Kidney (tissue), 14 donors: ENCODE results near the gene CNTN6. TPM values are rescaled to one million over a fixed set of nuclear protein-coding genes. Genes with fewer than 3 reads are reported as not detected.

ENCODE experiments used
- DNase-seq, 5 donors: peaks; one replicate each; pipeline ENCODE4 v3.0.0-alpha.2; 2013 to 2020
- FAIRE-seq: peaks from 2 replicates; lab custom pipeline; 2012; peaks lifted over from hg19 to GRCh38; lab: Jason Lieb, UNC
- H3K27ac ChIP-seq, 2 donors: one replicate each; pipeline ENCODE4 v1.7.0; 2013; ENCODE audit warnings: low read depth in 2 of 2, low read length in 2 of 2, inconsistent platforms in 1 of 2
- H3K27me3 ChIP-seq: one replicate; pipeline ENCODE4 v1.7.1; 2013; ENCODE audit warnings: low read length, inconsistent platforms; ENCODE audit not compliant: control insufficient read depth, insufficient read depth
- H3K36me3 ChIP-seq, 3 donors: one replicate each; pipeline versions ENCODE4 v1.7.0 to v1.7.1; 2013; ENCODE audit warnings: low read length in 3 of 3, control low read depth in 1 of 3, inconsistent platforms in 1 of 3; ENCODE audit not compliant: insufficient read depth in 3 of 3, control insufficient read depth in 2 of 3
- H3K4me1 ChIP-seq, 3 donors: one replicate each; pipeline versions ENCODE4 v1.7.0 to v1.7.1; 2013; ENCODE audit warnings: low read length in 3 of 3, inconsistent platforms in 1 of 3, low read depth in 1 of 3; ENCODE audit not compliant: control insufficient read depth in 2 of 3, insufficient read depth in 2 of 3
- H3K4me3 ChIP-seq, 3 donors: one replicate each; pipeline versions ENCODE4 v1.7.0 to v1.8.1; 2013; ENCODE audit warnings: low read length in 3 of 3, control low read depth in 1 of 3, inconsistent platforms in 1 of 3
- H3K9ac ChIP-seq, 3 donors: one replicate each; pipeline versions ENCODE4 v1.7.0 to v1.7.1; 2013; ENCODE audit warnings: low read length in 3 of 3, control low read depth in 1 of 3, inconsistent platforms in 1 of 3
- H3K9me3 ChIP-seq, 3 donors: one replicate each; pipeline versions ENCODE4 v1.7.0 to v1.7.1; 2013; ENCODE audit warnings: low read length in 3 of 3, control low read depth in 1 of 3, inconsistent platforms in 1 of 3; ENCODE audit not compliant: control insufficient read depth in 2 of 3, insufficient read depth in 1 of 3
- CTCF ChIP-seq: IDR thresholded peaks from 3 replicates; pipeline ENCODE4 v1.5.1; 2012; ENCODE audit warnings: mild to moderate bottlenecking, moderate library complexity, borderline replicate concordance; ENCODE audit not compliant: insufficient read depth; ENCODE audit errors: extremely low read depth
- intact Hi-C: fragments of 100-400 bp; cut with DNase I; formaldehyde crosslinking; loops from one replicate; pipeline ENCODE4 v1.11.1; 2022
- polyA plus RNA-seq: library from polyadenylated mRNA; stranded (reverse); fragments of 350-450 nt; fragmentation: Illumina TruSeq; extraction: RNeasy Lipid Tissue Mini Kit (QIAGEN cat#74804); gene quantifications from one replicate; pipeline ENCODE4 v1.2.3, GENCODE V29; 2014; ENCODE audit warnings: low read depth, low replicate concordance; ENCODE audit not compliant: insufficient read depth
- total RNA-seq: library from RNA; stranded (reverse); fragmentation: NEBNext Ultra II Directional; extraction: Animal tissue kit (Norgen Biotek cat#: 25700); gene quantifications from one replicate; pipeline ENCODE4 v1.2.1, GENCODE V29; 2021
- donor health status: control.
- donor health status: control.
- donor health status: control.
- donor health status: control.
- donor health status: control.
- donor health status: DM: yes; HTN: yes; CAD: no.
- donor health status: Normal renal cell carcinoma (clear cell type).

Gene CNTN6
- total and polyA plus RNA-seq, 2 donors from 2014 or later = 0.11 to 0.25 TPM

GRCh38 chr3:1207904-1208303, 115.1 kb downstream of the CNTN6 start:
- no peak overlapping the region for H3K27ac ChIP-seq
- no peaks in the 10 kb centered on the region for H3K9me3 ChIP-seq
- no peak for FAIRE-seq
- no peaks in the 10 kb centered on the region for H3K27me3 ChIP-seq
- TF ChIP-seq CTCF = no peak
- H3K9ac ChIP-seq = no peak overlapping the region
- no peak for DNase-seq
- no peaks in the 10 kb centered on the region for H3K4me1 ChIP-seq
- intact Hi-C loops = no loop called here
- no peaks in the 10 kb centered on the region for H3K36me3 ChIP-seq
- no peak overlapping the region for H3K4me3 ChIP-seq

GRCh38 chr3:1214933-1215332, 122.1 kb downstream of the CNTN6 start:
- no peak for TF ChIP-seq CTCF

GRCh38 chr3:1216856-1217255, 124.0 kb downstream of the CNTN6 start:
- FAIRE-seq = no peak
- H3K9me3 ChIP-seq = no peaks in the 10 kb centered on the region

More at GRCh38 chr3:1214933-1215332, 122.1 kb downstream of the CNTN6 start:
- H3K27ac ChIP-seq = no peak overlapping the region
- DNase-seq (no peak), FAIRE-seq (no peak)
- no peaks in the 10 kb centered on the region for H3K36me3 ChIP-seq
- no peak overlapping the region for H3K4me3 ChIP-seq
- no peaks in the 10 kb centered on the region for H3K4me1 ChIP-seq
- H3K9ac ChIP-seq = no peak overlapping the region
- no peaks in the 10 kb centered on the region for H3K27me3 ChIP-seq
- no peaks in the 10 kb centered on the region for H3K9me3 ChIP-seq
- intact Hi-C loops = no loop called here

More at GRCh38 chr3:1216856-1217255, 124.0 kb downstream of the CNTN6 start:
- Histone ChIP-seq H3K9ac (no peak overlapping the region), H3K36me3 (no peaks in the 10 kb centered on the region), H3K27me3 (no peaks in the 10 kb centered on the region), H3K4me1 (no peaks in the 10 kb centered on the region), H3K27ac (no peak overlapping the region), H3K4me3 (no peak overlapping the region)
- intact Hi-C loops = no loop called here
- TF ChIP-seq CTCF = no peak
- DNase-seq = no peak
